SK-N-MC (cell line): Measurements from ENCODE around the gene FTCD.

Source experiments
- EZH2 ChIP-seq: fragments of 200-600 bp; sonication (generic); IDR thresholded peaks from one replicate; pipeline ENCODE4 v1.6.1; 2017; ENCODE audit warnings: antibody characterized with exemption
- FOXP2 ChIP-seq: optimal IDR thresholded peaks from 2 replicates; pipeline ENCODE3; 2011; ENCODE audit warnings: mild to moderate bottlenecking, moderate library complexity; ENCODE audit not compliant: insufficient read depth; ENCODE audit errors: extremely low read length, control extremely low read depth
- POLR2AphosphoS5 ChIP-seq: IDR thresholded peaks from 2 replicates; pipeline ENCODE4 v1.6.1; 2012; ENCODE audit warnings: mild to moderate bottlenecking, low read depth, low read length, borderline replicate concordance

DNA sequence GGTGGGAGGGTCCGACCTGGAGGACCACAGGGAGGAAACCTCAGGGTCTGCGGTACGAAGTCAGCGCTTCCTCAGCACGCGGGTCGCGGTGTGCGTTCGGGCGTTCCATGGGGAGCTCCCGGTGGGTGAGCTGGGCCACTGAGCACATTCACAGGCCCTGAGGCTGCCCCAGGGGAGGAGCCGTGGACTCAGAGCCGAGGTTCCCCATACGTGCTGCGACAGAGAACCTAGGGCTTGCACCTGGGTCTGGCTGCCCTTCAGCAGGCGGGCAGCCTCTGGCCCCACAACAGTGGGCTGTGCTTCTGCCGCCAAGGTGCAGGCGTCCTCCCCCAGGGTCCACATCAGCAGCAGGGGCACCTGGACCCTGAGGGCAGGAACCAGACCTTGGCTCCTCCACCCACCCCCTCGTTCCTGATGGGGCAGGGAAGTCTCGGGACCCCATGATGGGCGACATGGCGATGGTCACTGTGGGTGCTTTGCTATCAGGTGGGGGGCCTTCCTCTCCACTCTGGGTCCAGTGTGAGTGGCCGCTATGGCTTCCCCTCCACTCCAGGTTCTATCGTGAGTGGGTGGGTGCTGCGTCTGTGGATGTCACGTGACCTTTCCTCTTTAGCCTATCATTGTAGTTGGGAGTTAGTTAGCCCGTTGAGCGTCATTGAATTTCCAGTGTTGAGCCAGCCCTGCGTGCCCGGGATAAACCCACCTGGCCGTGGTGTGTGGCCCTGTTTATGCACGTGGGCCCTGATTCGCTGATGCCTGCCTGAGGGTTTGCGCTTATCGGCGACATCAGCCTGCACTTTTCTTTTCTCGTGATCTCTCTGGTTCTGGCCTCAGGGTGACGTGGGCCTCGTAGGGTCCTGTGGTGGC lies 27.9 kb downstream of the FTCD start:
- TF ChIP-seq POLR2AphosphoS5 (no peak), EZH2 (no peak), FOXP2 (no peak)
